Mucosa of rectum (tissue), 2 donors: ENCODE results near the gene TSEN54.
A peak's percentile ranks its signal among the peaks of the same experiment; 100 is the strongest.

ENCODE experiments used
- H3K27ac ChIP-seq, 2 donors: one replicate each; pipeline ENCODE4 v1.7.0; 2013; ENCODE audit warnings: inconsistent platforms in 2 of 2, low read depth in 2 of 2, low read length in 2 of 2
- H3K27me3 ChIP-seq, 2 donors: one replicate each; pipeline ENCODE4 v1.7.0; 2013; ENCODE audit warnings: low read length in 2 of 2; ENCODE audit not compliant: control insufficient read depth in 2 of 2, insufficient read depth in 2 of 2
- H3K36me3 ChIP-seq, 2 donors: one replicate each; pipeline ENCODE4 v1.7.0; 2013; ENCODE audit warnings: low read length in 2 of 2; ENCODE audit not compliant: control insufficient read depth in 2 of 2, insufficient read depth in 2 of 2
- H3K4me1 ChIP-seq, 2 donors: one replicate each; pipeline ENCODE4 v1.7.0; 2013; ENCODE audit warnings: low read length in 2 of 2, mild to moderate bottlenecking in 1 of 2; ENCODE audit not compliant: control insufficient read depth in 2 of 2, insufficient read depth in 2 of 2
- H3K4me3 ChIP-seq, 2 donors: one replicate each; pipeline ENCODE4 v1.7.0; 2013; ENCODE audit warnings: low read length in 2 of 2
- H3K9ac ChIP-seq, 2 donors: one replicate each; pipeline ENCODE4 v1.7.0; 2013; ENCODE audit warnings: low read length in 2 of 2, low read depth in 1 of 2, mild to moderate bottlenecking in 1 of 2
- H3K9me3 ChIP-seq, 2 donors: one replicate each; pipeline ENCODE4 v1.7.0; 2013; ENCODE audit warnings: low read length in 2 of 2; ENCODE audit not compliant: control insufficient read depth in 2 of 2
- donor health status: healthy.
- donor health status: Normal muscosa, but diverticular disease.

The TSEN54 gene

DNA sequence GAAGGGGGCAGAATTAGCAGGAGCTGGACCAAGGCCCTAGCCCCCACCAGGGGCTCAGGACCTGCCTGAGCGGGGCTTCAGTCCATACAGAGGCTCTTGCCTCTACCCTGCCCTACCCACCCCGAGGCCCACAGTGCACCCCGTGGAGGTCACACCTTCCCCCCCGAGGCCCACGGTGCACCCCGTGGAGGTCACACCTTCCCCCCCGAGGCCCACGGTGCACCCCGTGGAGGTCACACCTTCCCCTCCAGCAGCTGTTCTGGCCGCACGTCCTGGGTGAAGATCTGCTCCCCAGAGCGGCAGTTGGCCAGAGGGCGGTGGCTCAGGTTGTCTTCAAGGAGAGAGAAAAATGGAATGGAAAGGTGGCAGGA, 12.4 kb upstream of the TSEN54 start:
- Histone ChIP-seq H3K4me1 (peaks cover 0 to under 1% of the 10 kb centered on the region in 2 donors), H3K27ac (no peak overlapping the region), H3K36me3 (peaks cover 24 to 31% of the 10 kb centered on the region in 2 donors), H3K9me3 (no peaks in the 10 kb centered on the region), H3K9ac (no peak overlapping the region), H3K4me3 (no peak overlapping the region), H3K27me3 (no peaks in the 10 kb centered on the region)

DNA sequence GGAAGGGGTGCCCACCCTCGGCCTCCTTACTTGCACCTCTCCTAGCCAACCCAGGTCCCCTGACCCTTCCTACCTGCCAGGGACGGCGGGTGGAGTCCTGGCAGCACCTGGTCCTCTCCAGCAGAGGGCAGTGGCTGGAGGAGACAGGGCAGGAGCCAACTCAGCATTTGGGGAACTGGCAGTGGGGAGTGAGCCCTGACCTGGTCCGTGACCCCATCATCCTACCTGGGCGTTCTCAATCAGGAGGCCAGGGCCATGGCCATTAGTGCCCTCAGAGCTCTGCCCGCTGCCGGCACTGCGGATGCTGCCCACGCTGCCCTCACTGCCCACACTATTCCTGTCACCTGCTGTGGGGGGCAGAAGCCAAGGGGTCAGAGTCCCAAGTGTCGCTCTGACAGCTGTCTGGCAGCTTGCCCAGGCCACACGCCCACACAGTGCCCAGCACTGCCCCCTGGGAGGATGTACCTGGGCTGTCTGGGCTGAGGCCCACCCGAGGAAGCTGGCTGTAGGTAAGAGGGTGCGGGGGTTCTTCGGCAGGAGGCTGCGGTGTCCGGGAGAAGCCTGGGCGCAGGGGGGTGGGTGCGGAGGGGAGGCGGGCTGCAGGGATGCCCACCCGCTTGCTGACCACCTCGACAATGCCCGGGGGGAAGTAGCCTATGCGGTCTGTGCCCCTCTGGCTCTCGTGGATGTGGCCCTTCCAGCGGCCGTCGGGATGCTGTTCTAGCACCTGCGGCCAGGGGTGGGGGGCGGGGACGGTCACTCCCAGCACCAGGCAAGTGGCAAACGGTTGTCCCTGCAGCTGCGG, 11.8 kb upstream of the TSEN54 start:
- Histone ChIP-seq H3K27me3 (no peaks in the 10 kb centered on the region), H3K9me3 (no peaks in the 10 kb centered on the region), H3K9ac (no peak overlapping the region), H3K4me3 (no peak overlapping the region), H3K36me3 (peaks cover 19 to 28% of the 10 kb centered on the region in 2 donors), H3K27ac (no peak overlapping the region), H3K4me1 (peaks cover 3 to 5% of the 10 kb centered on the region in 2 donors)

GRCh38 chr17:75505152-75505409, 11.2 kb upstream of the TSEN54 start:
- H3K27ac ChIP-seq = no peak overlapping the region
- peaks cover 19 to 26% of the 10 kb centered on the region in 2 donors for H3K36me3 ChIP-seq
- no peak overlapping the region for H3K9ac ChIP-seq
- no peaks in the 10 kb centered on the region for H3K27me3 ChIP-seq
- H3K4me3 ChIP-seq = no peak overlapping the region
- no peaks in the 10 kb centered on the region for H3K9me3 ChIP-seq
- peaks cover 3 to 7% of the 10 kb centered on the region in 2 donors for H3K4me1 ChIP-seq

GRCh38 chr17:75505640-75506039, 10.7 kb upstream of the TSEN54 start:
- no peak overlapping the region for H3K9ac ChIP-seq

GRCh38 chr17:75506134-75506533, 10.2 kb upstream of the TSEN54 start:
- H3K9ac ChIP-seq = no peak overlapping the region
- H3K36me3 ChIP-seq = peaks cover 16 to 19% of the 10 kb centered on the region in 2 donors
- no peaks in the 10 kb centered on the region for H3K27me3 ChIP-seq
- H3K4me3 ChIP-seq = no peak overlapping the region
- H3K4me1 ChIP-seq = peaks cover 3 to 7% of the 10 kb centered on the region in 2 donors
- no peaks in the 10 kb centered on the region for H3K9me3 ChIP-seq
- no peak overlapping the region for H3K27ac ChIP-seq

More at GRCh38 chr17:75505640-75506039, 10.7 kb upstream of the TSEN54 start:
- Histone ChIP-seq H3K27ac (no peak overlapping the region), H3K9me3 (no peaks in the 10 kb centered on the region), H3K27me3 (no peaks in the 10 kb centered on the region), H3K4me1 (peaks cover 3 to 7% of the 10 kb centered on the region in 2 donors), H3K4me3 (no peak overlapping the region), H3K36me3 (peaks cover 19 to 23% of the 10 kb centered on the region in 2 donors)

GRCh38 chr17:75506888-75507287, 9.4 kb upstream of the TSEN54 start:
- no peaks in the 10 kb centered on the region for H3K27me3 ChIP-seq
- H3K36me3 ChIP-seq = peaks cover 17 to 19% of the 10 kb centered on the region in 2 donors
- H3K4me1 ChIP-seq = peaks cover 6 to 14% of the 10 kb centered on the region in 2 donors
- no peak overlapping the region for H3K4me3 ChIP-seq
- H3K9ac ChIP-seq = no peak overlapping the region
- H3K9me3 ChIP-seq = no peaks in the 10 kb centered on the region
- H3K27ac ChIP-seq = no peak overlapping the region

DNA sequence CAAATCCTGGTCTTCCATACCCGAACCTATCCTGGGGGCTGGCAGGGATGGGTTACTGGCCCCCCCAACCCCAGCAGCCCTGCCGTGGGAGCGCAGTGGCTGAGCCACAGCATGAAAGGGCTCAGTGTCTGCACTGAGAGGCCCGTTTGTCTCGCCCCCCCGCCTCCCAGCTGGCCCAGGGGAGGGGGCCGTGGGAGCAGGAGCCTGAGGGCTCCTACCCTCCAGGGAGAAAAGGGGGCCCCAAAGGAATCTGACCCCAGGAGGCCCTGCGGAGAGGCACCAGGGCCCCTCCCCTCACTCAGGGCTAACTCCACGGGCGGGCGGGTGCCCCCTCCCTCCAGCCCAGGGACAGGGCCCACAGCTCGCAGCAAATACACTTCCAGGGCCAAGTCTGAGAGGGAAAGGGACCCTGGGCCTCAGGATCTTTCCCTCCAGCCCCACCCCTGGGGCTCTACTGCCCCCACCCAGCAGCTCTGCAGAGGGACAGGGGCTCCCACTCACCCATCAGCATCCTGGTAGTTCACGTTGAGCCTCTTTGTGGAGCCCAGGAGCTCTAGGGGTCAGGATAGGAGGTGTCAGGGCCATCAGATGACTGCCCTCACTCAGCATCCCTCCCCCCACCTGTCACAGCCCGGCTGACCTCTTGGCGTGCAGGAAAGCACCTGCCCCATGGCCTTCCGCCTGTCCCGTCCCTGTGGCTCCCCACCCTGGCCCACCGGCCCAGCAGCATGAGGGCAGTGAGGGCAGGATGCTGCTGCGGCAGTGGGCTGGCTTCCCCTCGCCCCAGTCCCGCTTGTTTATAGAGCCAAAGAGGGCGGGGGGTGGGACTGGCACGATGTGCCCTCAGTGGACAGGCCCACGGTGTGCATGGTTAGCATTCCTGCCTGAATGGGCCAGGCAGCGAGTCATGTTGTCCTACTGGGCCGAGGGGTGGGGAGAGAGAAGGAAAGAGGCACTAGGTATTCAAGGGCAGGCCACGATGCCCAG, 8.3 kb upstream of the TSEN54 start:
- H3K4me1 ChIP-seq = peaks cover 8 to 24% of the 10 kb centered on the region in 2 donors
- H3K9ac ChIP-seq = no peak overlapping the region
- no peaks in the 10 kb centered on the region for H3K9me3 ChIP-seq
- no peaks in the 10 kb centered on the region for H3K27me3 ChIP-seq
- H3K4me3 ChIP-seq = no peak overlapping the region
- H3K27ac ChIP-seq = peak overlapping the region in 1 of 2 donors; percentile 28
- H3K36me3 ChIP-seq = peaks cover 16 to 19% of the 10 kb centered on the region in 2 donors

DNA sequence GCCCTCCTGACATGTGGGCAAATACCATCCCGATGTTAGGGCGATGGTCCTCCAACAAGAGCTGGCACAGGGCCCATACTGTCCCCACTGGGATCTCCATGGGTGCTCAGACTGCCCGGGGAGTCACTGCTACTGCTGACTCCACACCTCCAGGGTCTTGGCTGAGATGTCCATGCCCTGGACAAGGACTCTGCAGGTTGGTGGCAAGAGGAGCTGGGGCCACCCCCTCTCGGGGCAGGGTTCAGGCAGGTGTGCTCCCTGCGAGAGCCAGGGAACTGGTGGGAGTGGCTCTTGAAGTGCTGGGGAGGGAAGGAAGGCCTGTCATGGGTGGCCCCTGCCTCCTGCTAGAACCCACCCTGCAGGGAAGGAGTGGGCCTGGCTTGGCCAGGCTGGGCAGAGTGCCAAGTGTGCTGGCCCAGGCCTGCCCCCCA, 7.4 kb upstream of the TSEN54 start:
- peak overlapping the region in 1 of 2 donors; percentile 28 for H3K27ac ChIP-seq
- H3K9me3 ChIP-seq = no peaks in the 10 kb centered on the region
- peaks cover 14 to 19% of the 10 kb centered on the region in 2 donors for H3K36me3 ChIP-seq
- no peak overlapping the region for H3K4me3 ChIP-seq
- H3K27me3 ChIP-seq = no peaks in the 10 kb centered on the region
- peaks cover 11 to 29% of the 10 kb centered on the region in 2 donors for H3K4me1 ChIP-seq
- H3K9ac ChIP-seq = no peak overlapping the region

DNA sequence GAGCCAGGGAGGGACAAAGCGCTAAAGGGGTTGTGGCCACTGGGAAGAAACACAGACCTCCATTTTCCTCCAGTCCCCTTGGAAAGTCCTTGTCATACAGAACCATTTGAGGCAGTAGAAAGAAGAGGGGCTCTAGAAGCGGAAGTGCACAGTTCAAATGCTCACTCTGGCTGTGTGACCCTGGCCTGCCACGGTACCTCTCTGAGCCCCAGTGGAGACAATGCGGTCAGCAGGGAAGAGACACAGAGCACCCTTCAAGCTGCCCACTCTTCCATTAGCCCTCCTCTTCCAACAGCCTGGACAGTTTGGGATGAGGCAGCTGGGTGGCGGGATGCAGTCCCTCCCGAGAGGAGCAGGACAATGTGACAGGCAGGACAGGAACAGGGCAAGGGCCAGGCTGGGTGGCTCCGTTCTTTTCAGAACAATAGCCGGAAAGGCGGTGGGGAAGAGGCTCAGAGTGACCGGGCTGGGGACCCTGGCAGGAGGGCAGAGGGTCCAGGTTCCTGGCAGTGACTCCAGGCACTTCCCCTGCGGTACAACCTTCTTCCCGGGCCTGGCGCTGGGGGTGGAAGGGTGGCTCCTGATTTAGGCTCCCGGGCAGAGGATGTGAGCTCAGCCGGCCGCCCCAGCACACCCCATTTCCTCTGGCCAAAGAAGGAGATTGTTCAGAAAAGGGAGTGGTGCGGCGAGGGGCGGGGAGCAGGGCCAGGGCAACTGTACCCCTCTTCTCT, 6.6 kb upstream of the TSEN54 start:
- H3K9ac ChIP-seq = no peak overlapping the region
- H3K4me3 ChIP-seq = no peak overlapping the region
- H3K9me3 ChIP-seq = no peaks in the 10 kb centered on the region
- peaks cover 18 to 35% of the 10 kb centered on the region in 2 donors for H3K4me1 ChIP-seq
- peak overlapping the region in 1 of 2 donors; percentile 38 for H3K27ac ChIP-seq
- peaks cover 14 to 19% of the 10 kb centered on the region in 2 donors for H3K36me3 ChIP-seq
- H3K27me3 ChIP-seq = no peaks in the 10 kb centered on the region
